DMS79 treated with DMSO at 0.1 percent for 48 hours (cell line): ENCODE data around the gene ANKRD13B.

ENCODE experiments used
- DNase-seq: peaks from one replicate; lab custom pipeline; 2025; lab: John Stamatoyannopoulos, UW

ANKRD13B gene

GRCh38 chr17:29616300-29617048 lies 23.5 kb downstream of the ANKRD13B start:
- DNase-seq = peak; percentile 54

GRCh38 chr17:29617125-29617480 lies 24.2 kb downstream of the ANKRD13B start:
- DNase-seq = peak; percentile 81

GRCh38 chr17:29617481-29618271 lies 24.7 kb downstream of the ANKRD13B start:
- DNase-seq = peak; percentile 52

DNA sequence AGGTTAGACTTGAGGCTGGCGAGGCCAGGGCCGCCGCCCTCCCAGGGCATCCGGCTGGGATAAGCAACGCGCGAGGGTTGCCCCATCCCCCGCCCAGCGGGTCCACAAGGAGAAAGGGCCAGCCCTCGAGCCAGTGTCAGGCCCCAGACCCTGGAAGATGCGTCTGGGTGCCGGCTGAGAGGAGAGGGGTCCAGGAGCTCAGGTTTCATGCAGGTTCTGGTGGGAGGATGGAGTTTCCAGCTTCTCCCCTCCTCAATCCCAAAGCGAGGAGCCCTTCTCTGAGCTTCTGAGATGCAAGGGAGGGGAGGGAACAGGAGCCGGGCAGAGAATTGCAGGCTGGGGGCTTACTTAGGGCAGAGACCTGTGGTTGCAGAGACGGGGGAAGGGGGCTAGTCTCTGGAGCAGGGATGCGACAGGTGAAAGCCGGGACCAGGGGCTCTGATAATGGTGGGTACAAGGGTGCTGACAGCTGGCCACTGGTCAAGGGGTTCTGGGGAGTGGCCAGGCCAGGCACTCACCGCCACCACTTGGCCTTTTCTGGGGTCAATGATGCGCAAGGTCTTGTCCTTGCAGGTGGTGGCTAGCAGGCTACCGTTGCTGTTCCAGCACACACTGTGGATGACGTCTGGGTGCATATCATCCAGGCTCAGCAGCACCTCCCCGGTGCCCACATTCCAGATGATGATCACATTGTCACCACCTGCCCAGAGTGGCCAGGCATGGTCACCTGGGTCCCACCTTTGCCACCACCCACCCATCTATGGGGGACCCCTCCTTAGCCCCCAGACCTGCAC lies 25.5 kb downstream of the ANKRD13B start:
- no peak for DNase-seq

GRCh38 chr17:29619251-29619650 lies 26.3 kb downstream of the ANKRD13B start:
- DNase-seq = no peak

- DNase-seq = no peak
Observed at GRCh38 chr17:29620271-29620670, 27.3 kb downstream of the ANKRD13B start.

GRCh38 chr17:29620779-29621500 lies 28.0 kb downstream of the ANKRD13B start:
- DNase-seq = no peak

DNA sequence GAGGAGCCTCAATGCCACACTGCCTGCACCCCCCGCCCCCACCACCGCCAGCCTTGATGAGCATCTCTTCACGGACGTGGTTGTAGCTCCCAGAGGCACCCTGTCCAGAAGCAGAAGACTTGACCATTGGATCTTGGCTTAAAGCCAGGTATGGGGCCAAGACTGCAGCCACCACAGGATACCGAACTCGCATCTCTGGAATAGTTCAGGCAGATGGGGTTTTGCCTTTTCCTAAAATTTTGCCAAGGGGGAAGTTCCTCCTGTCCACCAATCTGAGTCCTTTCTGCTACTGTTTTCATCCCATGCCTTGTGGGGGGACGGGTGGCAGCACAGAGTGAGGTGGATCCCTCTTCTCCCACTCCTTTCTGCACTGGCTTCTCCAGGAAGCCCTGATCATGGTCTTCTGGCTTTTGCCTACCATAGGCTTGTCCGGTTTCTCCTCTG lies 28.8 kb downstream of the ANKRD13B start:
- DNase-seq = no peak

DNA sequence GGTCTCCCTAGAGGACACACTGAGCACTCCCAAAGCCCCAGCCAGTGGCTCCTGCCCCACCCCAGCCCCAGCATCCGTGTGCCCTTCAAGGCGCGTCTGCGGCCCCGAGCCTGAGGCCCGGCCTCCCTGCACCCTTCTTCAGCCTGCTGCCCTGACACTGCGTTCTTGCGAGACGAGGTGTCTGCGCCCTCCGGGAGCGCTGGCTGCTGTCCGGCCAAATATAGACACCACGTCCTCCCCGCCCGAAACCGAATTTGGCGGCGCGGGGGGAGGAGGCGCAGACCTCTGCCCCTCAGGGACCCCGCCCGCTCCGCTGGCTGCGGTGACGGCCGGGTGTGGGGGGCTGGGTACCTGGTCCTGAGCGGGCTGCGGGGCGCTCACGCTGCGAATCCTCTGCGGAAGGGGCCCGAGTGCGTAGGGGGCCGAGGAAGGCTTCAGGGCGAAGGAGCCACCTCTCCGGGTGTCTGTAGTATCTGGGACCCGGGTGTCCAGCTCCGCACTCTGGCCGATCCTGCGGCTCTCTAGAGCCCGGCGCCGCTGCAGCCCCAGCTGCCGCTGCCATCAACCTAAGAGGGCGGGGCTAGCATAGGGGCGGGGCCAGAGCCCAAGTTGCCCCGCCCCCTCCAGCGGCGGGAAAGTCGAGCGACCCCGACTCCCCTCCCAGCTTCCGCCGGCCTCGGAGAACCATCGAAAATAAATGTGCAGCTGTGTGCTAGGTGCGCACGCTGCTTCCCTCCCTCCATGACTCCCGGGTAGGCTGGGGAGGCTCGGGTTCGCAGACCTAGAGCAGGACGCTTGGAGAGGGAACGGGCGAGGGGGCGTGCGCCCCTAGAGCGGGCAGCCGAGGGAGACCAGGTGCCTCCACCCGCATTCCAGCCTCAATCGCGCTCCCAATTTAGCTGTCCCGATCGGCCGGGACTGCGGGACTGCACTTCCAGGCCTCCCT lies 29.7 kb downstream of the ANKRD13B start, which contains the start of gene CORO6:
Gene CORO6, minus strand, starts transcription at position 576 of the 946 bp plus-strand sequence. CDS start 1,491 bp downstream, outside the sequence.
- peak; percentile 14 for DNase-seq

GRCh38 chr17:29623283-29623647 lies 30.3 kb downstream of the ANKRD13B start:
- no peak for DNase-seq

DNA sequence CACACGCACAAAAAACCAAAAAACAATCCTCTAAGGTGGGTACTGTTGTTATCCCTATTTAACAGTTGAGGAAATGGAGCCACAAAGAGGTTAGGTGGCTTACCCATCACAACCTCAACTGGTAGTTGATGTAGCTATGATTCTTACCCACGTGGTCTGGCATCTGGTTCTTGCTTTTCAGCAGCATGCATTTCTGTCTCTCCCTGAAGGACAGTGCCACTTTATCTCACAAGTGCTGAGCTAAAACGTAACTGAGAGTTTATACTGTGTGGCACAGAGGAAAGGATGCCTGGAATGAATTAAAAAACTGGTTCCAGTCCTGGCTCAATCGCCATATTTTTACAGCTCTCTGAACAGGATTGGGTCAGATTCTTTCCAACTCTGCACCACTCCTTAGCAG lies 31.7 kb downstream of the ANKRD13B start:
- no peak for DNase-seq

DNA sequence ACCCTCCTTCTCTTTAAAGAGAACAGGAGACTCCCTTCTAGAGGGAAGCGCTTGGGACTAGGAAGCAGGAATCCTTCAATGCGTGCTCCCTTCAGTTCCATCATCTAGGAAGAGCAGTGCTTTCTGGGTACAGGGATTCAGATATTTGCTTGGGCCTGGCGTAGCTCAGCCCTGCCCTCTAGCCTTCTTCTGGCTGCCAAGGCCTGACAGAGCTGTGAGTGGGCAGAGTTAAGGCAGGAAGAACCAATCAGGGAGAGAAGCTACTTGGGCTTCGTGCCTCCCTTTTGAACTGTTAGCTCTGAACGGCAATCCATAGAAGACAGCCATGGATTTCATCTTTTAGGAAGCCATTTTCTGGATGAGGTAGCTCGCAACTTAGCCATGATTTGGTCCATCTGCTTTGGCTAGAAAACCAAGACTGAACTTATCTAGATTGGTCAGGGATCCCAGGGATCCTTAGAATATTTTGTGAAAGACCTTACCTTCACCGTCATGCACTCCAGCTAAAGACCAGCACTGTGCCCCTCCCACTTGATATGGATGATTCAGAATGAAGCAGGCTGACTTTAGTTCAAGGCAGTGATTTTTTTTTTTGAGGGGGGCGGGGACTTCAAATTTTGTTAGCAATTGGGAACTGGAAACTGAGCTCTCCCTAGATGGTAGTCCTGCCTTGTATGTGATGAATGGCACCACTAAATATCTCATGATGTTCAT lies 32.3 kb downstream of the ANKRD13B start:
- no peak for DNase-seq

GRCh38 chr17:29627951-29628350 lies 35.0 kb downstream of the ANKRD13B start:
- DNase-seq = no peak

DNA sequence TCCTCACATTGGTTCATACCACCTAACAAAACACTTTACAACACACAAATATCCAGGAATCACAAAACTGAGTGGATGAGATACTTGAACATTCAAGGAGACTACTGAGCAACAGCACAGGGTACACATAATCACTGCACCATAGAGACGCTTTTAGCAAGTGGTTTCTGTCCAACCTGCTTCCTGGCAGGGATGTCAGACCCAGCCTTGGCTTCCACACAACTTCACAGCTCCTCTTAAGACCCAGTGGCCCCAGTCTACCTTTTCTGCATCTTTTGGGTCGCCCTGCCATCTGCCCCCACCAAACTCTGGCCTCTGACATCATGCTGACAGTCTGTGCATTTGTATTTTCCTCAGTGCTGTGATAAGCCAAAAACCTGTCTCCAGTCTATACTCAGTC lies 35.7 kb downstream of the ANKRD13B start:
- DNase-seq = peak; percentile 76

GRCh38 chr17:29629839-29630238 lies 36.9 kb downstream of the ANKRD13B start:
- DNase-seq = no peak

DNA sequence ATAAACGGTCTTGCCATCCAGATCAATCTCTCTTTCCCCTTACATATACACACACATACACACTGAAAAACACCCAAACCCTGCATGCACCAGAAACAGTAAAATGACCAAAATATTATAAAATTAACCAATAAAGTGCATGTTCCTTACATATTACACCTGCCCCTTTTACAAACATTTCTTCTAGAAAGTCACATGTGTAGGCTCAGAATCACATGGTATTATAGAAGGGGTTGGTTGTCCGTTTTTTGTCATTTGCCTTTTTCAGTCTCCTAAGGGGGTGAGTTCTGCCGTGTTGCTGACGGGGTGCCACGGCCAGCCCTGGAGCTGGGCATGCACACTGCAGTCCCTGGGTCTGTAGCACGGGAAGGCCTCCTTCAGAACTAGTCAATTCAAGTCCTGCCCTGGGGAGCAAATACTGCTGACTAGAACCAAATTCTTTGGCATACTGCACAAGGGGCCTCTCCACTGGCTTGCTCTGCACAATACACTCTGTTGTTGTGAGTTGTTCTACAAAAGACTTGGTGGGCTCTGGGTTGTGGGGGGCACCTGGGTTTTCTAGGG lies 37.8 kb downstream of the ANKRD13B start:
- DNase-seq = no peak

DNA sequence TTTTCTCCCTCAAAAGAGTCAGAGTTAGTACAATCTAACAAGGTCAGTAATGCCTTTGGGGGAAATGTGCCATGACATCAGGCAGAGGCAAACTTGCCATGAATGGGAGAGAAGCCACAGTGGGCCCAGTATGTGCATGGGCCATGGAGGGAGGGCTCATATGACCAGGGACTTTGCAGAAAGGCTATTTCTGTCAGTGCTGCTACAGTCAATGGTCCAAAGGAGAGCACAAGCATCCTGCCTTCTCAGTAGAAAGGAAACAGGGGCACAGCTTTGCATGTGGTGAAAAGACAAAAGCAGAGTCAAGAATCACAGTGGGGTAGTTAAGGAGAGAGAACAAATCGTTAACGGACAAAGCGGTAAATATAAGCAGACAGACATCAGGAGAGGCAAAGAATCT lies 41.0 kb downstream of the ANKRD13B start:
- no peak for DNase-seq

DNA sequence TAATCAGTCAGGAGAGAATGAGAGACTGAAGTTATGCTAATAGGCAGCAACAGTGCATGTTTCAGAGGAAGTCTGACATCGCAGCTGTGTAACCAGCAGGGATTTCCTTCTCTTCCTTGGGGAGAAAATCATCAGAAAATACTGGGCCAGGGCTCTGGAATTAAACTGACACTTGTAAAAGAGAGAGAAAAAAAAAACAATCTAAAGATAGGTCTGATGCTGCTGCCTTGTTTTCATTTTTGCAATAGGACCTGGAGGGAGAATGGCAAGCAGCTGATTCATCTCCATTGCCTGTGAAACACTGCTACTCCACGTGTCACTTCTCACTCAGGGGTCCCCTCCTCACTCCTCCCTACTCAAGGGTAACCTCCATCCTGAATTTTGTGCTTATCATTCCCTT lies 47.5 kb downstream of the ANKRD13B start:
- no peak for DNase-seq

DNA sequence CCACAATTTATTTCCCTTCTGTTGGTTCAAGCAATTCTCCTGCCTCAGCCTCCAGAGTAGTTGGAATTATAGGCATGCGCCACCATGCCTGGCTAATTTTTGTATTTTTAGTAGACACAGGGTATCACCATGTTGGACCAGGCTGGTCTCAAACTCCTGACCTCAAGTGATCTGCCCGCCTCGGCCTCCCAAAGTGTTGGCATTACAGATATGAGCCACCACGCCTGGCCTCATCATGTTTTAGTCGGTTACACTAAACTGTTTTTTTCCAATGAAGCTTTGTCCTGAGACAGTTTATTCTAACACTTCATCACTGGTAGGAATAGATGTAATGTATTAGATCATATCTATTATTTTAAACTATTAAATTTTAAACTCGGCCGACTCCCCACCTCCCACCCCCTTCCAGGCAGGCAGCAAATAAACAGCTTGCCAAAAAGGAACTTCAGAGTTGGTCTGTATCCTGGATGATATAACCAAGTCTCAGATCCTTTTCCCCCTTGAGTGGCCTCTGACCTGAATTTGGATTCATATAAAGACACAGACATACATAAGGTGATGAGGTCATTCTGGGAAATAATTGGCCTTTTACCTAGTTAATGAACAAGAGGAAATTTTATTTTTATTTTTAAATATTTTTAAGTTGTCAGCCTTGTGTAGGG lies 48.2 kb downstream of the ANKRD13B start:
- no peak for DNase-seq
